ENCODE measurements around the gene OPA3.

OPA3 gene

GRCh38 chr19:45600340-45600885 is 15.8 kb upstream of the OPA3 start:
- H3K4me3 ChIP-seq (ENCODE audit: low read depth, low read length) = no peak overlapping the region
- no peak for DNase-seq (ENCODE audit: low read depth)

- no peak for DNase-seq (ENCODE audit: low read depth)
- no peak overlapping the region for H3K4me3 ChIP-seq (ENCODE audit: low read depth, low read length)
Measured at GRCh38 chr19:45599286-45599685, 14.7 kb upstream of the OPA3 start.

GRCh38 chr19:45598267-45599001 is 13.8 kb upstream of the OPA3 start:
- no peak overlapping the region for H3K4me3 ChIP-seq (ENCODE audit: low read depth, low read length)
- DNase-seq (ENCODE audit: low read depth) = no peak

GRCh38 chr19:45597425-45598111 is 13.0 kb upstream of the OPA3 start:
- no peak for DNase-seq (ENCODE audit: low read depth)
- H3K4me3 ChIP-seq (ENCODE audit: low read depth, low read length) = no peak overlapping the region

GRCh38 chr19:45595814-45596213 is 11.2 kb upstream of the OPA3 start:
- no peak for DNase-seq (ENCODE audit: low read depth)
- H3K4me3 ChIP-seq (ENCODE audit: low read depth, low read length) = no peak overlapping the region

- DNase-seq (ENCODE audit: low read depth) = no peak
- no peak overlapping the region for H3K4me3 ChIP-seq (ENCODE audit: low read depth, low read length)
Measured at GRCh38 chr19:45593520-45593919, 8.9 kb upstream of the OPA3 start.

GRCh38 chr19:45592366-45592765 is 7.8 kb upstream of the OPA3 start:
- no peak overlapping the region for H3K4me3 ChIP-seq (ENCODE audit: low read depth, low read length)
- no peak for DNase-seq (ENCODE audit: low read depth)

GRCh38 chr19:45591638-45592005 is 7.0 kb upstream of the OPA3 start:
- no peak for DNase-seq (ENCODE audit: low read depth)
- H3K4me3 ChIP-seq (ENCODE audit: low read depth, low read length) = no peak overlapping the region

GRCh38 chr19:45591004-45591637 is 6.5 kb upstream of the OPA3 start:
- no peak overlapping the region for H3K4me3 ChIP-seq (ENCODE audit: low read depth, low read length)
- no peak for DNase-seq (ENCODE audit: low read depth)

GRCh38 chr19:45590300-45591003 is 5.8 kb upstream of the OPA3 start:
- no peak overlapping the region for H3K4me3 ChIP-seq (ENCODE audit: low read depth, low read length)

GRCh38 chr19:45589768-45590167 is 5.2 kb upstream of the OPA3 start:
- DNase-seq (ENCODE audit: low read depth) = no peak
- no peak overlapping the region for H3K4me3 ChIP-seq (ENCODE audit: low read depth, low read length)

More at GRCh38 chr19:45590300-45591003, 5.8 kb upstream of the OPA3 start:
- no peak for DNase-seq (ENCODE audit: low read depth)

GRCh38 chr19:45587873-45588272 is 3.3 kb upstream of the OPA3 start:
- no peak for DNase-seq (ENCODE audit: low read depth)
- H3K4me3 ChIP-seq (ENCODE audit: low read depth, low read length) = no peak overlapping the region

- DNase-seq (ENCODE audit: low read depth) = no peak
- peak overlapping the region; percentile 59 for H3K4me3 ChIP-seq (ENCODE audit: low read depth, low read length)
Measured at GRCh38 chr19:45585158-45585577, 566 bp upstream of the OPA3 start.

GRCh38 chr19:45581576-45581975 is 3.0 kb downstream of the OPA3 start:
- no peak overlapping the region for H3K4me3 ChIP-seq (ENCODE audit: low read depth, low read length)

GRCh38 chr19:45578861-45579260 is 5.7 kb downstream of the OPA3 start:
- no peak overlapping the region for H3K4me3 ChIP-seq (ENCODE audit: low read depth, low read length)
- DNase-seq (ENCODE audit: low read depth) = no peak

More at GRCh38 chr19:45581576-45581975, 3.0 kb downstream of the OPA3 start:
- no peak for DNase-seq (ENCODE audit: low read depth)

- peak; percentile 74 for DNase-seq (ENCODE audit: low read depth)
- H3K4me3 ChIP-seq (ENCODE audit: low read depth, low read length) = no peak overlapping the region
Measured at GRCh38 chr19:45577111-45577905, 7.3 kb downstream of the OPA3 start.

GRCh38 chr19:45576682-45577081 is 7.9 kb downstream of the OPA3 start:
- H3K4me3 ChIP-seq (ENCODE audit: low read depth, low read length) = no peak overlapping the region
- DNase-seq (ENCODE audit: low read depth) = no peak

GRCh38 chr19:45575216-45575615 is 9.4 kb downstream of the OPA3 start:
- H3K4me3 ChIP-seq (ENCODE audit: low read depth, low read length) = no peak overlapping the region
- no peak for DNase-seq (ENCODE audit: low read depth)

GRCh38 chr19:45574526-45574925 is 10.1 kb downstream of the OPA3 start:
- DNase-seq (ENCODE audit: low read depth) = no peak
- no peak overlapping the region for H3K4me3 ChIP-seq (ENCODE audit: low read depth, low read length)
